Loucy (cell line): ENCODE results near the gene PDGFRA.

Experiments
- H2AFZ ChIP-seq: fragments of 200-600 bp; sonication (generic); 2 replicates; pipeline ENCODE4 v1.6.0; 2016; ENCODE audit warnings: antibody characterized with exemption, mild to moderate bottlenecking, low read length, moderate library complexity
- H3F3A ChIP-seq: fragments of 200-600 bp; 2 replicates; pipeline ENCODE4 v1.6.0; 2016; ENCODE audit warnings: antibody characterized with exemption, low read depth, mild to moderate bottlenecking
- H3K27me3 ChIP-seq: fragments of 200-600 bp; sonication (generic); 2 replicates; pipeline ENCODE4 v1.6.1; 2014; ENCODE audit warnings: low read length, mild to moderate bottlenecking; ENCODE audit not compliant: insufficient read depth, poor library complexity, severe bottlenecking
- H3K36me3 ChIP-seq: fragments of 200-600 bp; sonication (generic); 2 replicates; pipeline ENCODE4 v1.6.1; 2016; ENCODE audit warnings: low read length; ENCODE audit not compliant: insufficient read depth
- H3K4me1 ChIP-seq: fragments of 200-600 bp; sonication (generic); 2 replicates; pipeline ENCODE4 v1.5.1; 2014; ENCODE audit warnings: low read length, mild to moderate bottlenecking; ENCODE audit not compliant: insufficient read depth, poor library complexity, severe bottlenecking
- H3K4me2 ChIP-seq: fragments of 200-600 bp; sonication (generic); 2 replicates; pipeline ENCODE4 v1.6.0; 2014; ENCODE audit warnings: antibody characterized with exemption, low read length, low read depth, mild to moderate bottlenecking; ENCODE audit not compliant: poor library complexity, severe bottlenecking
- H3K4me3 ChIP-seq: fragments of 200-600 bp; sonication (generic); 2 replicates; pipeline ENCODE4 v1.5.1; 2014; ENCODE audit warnings: low read length, mild to moderate bottlenecking, mixed read lengths; ENCODE audit not compliant: poor library complexity, severe bottlenecking
- H3K79me2 ChIP-seq: fragments of 200-600 bp; sonication (generic); 2 replicates; pipeline ENCODE4 v1.6.1; 2014; ENCODE audit warnings: low read length; ENCODE audit not compliant: insufficient read depth
- H3K9ac ChIP-seq: fragments of 200-600 bp; sonication (generic); 2 replicates; pipeline ENCODE4 v1.6.0; 2014; ENCODE audit warnings: mild to moderate bottlenecking, low read depth, low read length, moderate library complexity; ENCODE audit not compliant: poor library complexity, severe bottlenecking
- H3K9me2 ChIP-seq: fragments of 200-600 bp; sonication (generic); replicated peaks from 2 replicates; pipeline ENCODE4 v1.6.1; 2016; ENCODE audit warnings: low read depth, low read length, mixed read lengths
- H3K9me3 ChIP-seq: fragments of 200-600 bp; sonication (generic); 2 replicates; pipeline ENCODE4 v1.6.1; 2014; ENCODE audit warnings: mild to moderate bottlenecking, antibody characterized with exemption, low read length, low read depth; ENCODE audit not compliant: insufficient read depth
- H4K20me1 ChIP-seq: fragments of 200-600 bp; sonication (generic); 2 replicates; pipeline ENCODE4 v1.6.0; 2014; ENCODE audit warnings: antibody characterized with exemption, low read length, mild to moderate bottlenecking; ENCODE audit not compliant: insufficient read depth, poor library complexity, severe bottlenecking
- EZH2phosphoT487 ChIP-seq: fragments of 200-600 bp; IDR thresholded peaks from 2 replicates; pipeline ENCODE4 v1.6.1; 2018; ENCODE audit warnings: antibody characterized with exemption, mild to moderate bottlenecking, moderate library complexity, borderline replicate concordance
- TF ChIP-seq, protein P1 (sequence below): fragments of 200-600 bp; sonication (generic); conservative IDR thresholded peaks from 2 replicates; pipeline ENCODE4 v1.5.1; 2014; ENCODE audit warnings: mild to moderate bottlenecking, antibody characterized with exemption, low read length

Gene PDGFRA

GRCh38 chr4:54271464-54271863, 42.4 kb downstream of the PDGFRA start:
- Histone ChIP-seq H3K9me2 (no peaks in the 10 kb centered on the region), H3F3A (no peaks in the 10 kb centered on the region), H3K36me3 (no peaks in the 10 kb centered on the region), H3K4me3 (no peak overlapping the region), H4K20me1 (no peaks in the 10 kb centered on the region), H3K9me3 (no peaks in the 10 kb centered on the region), H3K9ac (no peak overlapping the region), H3K4me2 (no peak overlapping the region), H3K4me1 (no peaks in the 10 kb centered on the region), H2AFZ (no peak overlapping the region), H3K27me3 (no peaks in the 10 kb centered on the region), H3K79me2 (no peaks in the 10 kb centered on the region)
- TF ChIP-seq EZH2phosphoT487: no peak
- TF ChIP-seq, protein P1, sequence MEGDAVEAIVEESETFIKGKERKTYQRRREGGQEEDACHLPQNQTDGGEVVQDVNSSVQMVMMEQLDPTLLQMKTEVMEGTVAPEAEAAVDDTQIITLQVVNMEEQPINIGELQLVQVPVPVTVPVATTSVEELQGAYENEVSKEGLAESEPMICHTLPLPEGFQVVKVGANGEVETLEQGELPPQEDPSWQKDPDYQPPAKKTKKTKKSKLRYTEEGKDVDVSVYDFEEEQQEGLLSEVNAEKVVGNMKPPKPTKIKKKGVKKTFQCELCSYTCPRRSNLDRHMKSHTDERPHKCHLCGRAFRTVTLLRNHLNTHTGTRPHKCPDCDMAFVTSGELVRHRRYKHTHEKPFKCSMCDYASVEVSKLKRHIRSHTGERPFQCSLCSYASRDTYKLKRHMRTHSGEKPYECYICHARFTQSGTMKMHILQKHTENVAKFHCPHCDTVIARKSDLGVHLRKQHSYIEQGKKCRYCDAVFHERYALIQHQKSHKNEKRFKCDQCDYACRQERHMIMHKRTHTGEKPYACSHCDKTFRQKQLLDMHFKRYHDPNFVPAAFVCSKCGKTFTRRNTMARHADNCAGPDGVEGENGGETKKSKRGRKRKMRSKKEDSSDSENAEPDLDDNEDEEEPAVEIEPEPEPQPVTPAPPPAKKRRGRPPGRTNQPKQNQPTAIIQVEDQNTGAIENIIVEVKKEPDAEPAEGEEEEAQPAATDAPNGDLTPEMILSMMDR: no peak

DNA sequence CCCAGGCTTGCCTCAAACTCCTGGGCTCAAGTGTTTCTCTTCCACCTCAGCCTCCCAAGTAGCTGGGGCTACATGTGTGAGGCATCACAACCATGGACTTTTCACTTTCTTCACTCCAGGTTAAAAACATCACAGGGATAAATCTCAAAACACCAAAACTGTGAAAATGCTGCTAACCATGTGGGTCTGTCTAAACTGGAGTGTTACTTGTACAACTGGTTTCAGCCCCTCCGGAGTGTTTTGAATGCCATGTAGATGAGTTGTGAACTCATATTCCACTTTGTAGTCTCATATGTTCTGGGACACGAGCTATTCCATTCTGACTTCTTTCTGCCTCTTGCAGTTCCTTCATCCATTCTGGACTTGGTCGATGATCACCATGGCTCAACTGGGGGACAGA, 43.0 kb downstream of the PDGFRA start:
- TF ChIP-seq, protein P1: no peak
- no peak for TF ChIP-seq EZH2phosphoT487
- Histone ChIP-seq H3K4me3 (no peak overlapping the region), H3K9ac (no peak overlapping the region), H4K20me1 (no peaks in the 10 kb centered on the region), H3K36me3 (no peaks in the 10 kb centered on the region), H3K79me2 (no peaks in the 10 kb centered on the region), H3F3A (no peaks in the 10 kb centered on the region), H2AFZ (no peak overlapping the region), H3K9me3 (no peaks in the 10 kb centered on the region), H3K4me2 (no peak overlapping the region), H3K9me2 (no peaks in the 10 kb centered on the region), H3K27me3 (no peaks in the 10 kb centered on the region), H3K4me1 (no peaks in the 10 kb centered on the region)

DNA sequence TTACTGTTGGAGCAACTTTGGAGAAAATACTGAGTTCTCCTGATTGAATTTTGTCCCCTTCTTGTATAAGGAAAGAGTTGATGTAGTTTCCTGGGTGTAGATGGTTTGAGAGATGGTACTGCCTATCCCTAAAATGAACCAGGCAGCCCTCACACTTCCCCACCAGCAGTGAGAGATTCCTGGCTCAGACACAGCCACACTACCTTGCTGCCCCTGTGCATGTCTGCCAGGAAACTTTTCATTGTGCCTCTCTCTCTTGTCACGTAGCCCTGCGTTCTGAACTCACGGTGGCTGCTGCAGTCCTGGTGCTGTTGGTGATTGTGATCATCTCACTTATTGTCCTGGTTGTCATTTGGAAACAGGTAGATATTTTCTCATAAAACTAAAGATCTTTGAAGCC, 45.2 kb downstream of the PDGFRA start:
- TF ChIP-seq EZH2phosphoT487: no peak
- TF ChIP-seq, protein P1: no peak
- Histone ChIP-seq H3K9me3 (no peaks in the 10 kb centered on the region), H3K79me2 (no peaks in the 10 kb centered on the region), H3K9me2 (no peaks in the 10 kb centered on the region), H3F3A (no peaks in the 10 kb centered on the region), H3K9ac (no peak overlapping the region), H3K27me3 (no peaks in the 10 kb centered on the region), H4K20me1 (no peaks in the 10 kb centered on the region), H3K36me3 (no peaks in the 10 kb centered on the region), H2AFZ (no peak overlapping the region), H3K4me2 (no peak overlapping the region), H3K4me3 (no peak overlapping the region), H3K4me1 (no peaks in the 10 kb centered on the region)
